Measurements from ENCODE around the gene TTC31.
A peak's percentile ranks its signal among the peaks of the same experiment; 100 is the strongest.

TTC31 gene

GRCh38 chr2:74503506-74504475, 20.9 kb downstream of the TTC31 start:
- no peak for DNase-seq (ENCODE audit: low read depth in 2 of 3, low spot score in 2 of 3)

- DNase-seq (ENCODE audit: low read depth in 2 of 3, low spot score in 2 of 3), result no peak
These were observed 21.7 kb downstream of the TTC31 start for GRCh38 chr2:74504591-74504990.

GRCh38 chr2:74505448-74506246, 22.8 kb downstream of the TTC31 start:
- no peak for DNase-seq (ENCODE audit: low read depth in 2 of 3, low spot score in 2 of 3)

- peak; percentile 92 to 98 (median 94) for DNase-seq (ENCODE audit: low read depth in 2 of 3, low spot score in 2 of 3)
These were observed 24.5 kb downstream of the TTC31 start, which contains the start of gene PCGF1 for GRCh38 chr2:74507145-74507925. TSS of gene PCGF1 (minus strand) at chr2:74507695. CDS start at chr2:74507668, 27 bp downstream.

- DNase-seq (ENCODE audit: low read depth in 2 of 3, low spot score in 2 of 3), result no peak
These were observed 25.1 kb downstream of the TTC31 start for GRCh38 chr2:74507926-74508520.

- DNase-seq (ENCODE audit: low read depth in 2 of 3, low spot score in 2 of 3), result no peak
These were observed 27.4 kb downstream of the TTC31 start for GRCh38 chr2:74510272-74510671.

GRCh38 chr2:74511104-74511989, 28.5 kb downstream of the TTC31 start:
- no peak for DNase-seq (ENCODE audit: low read depth in 2 of 3, low spot score in 2 of 3)

- no peak for DNase-seq (ENCODE audit: low read depth in 2 of 3, low spot score in 2 of 3)
These were observed 30.1 kb downstream of the TTC31 start for GRCh38 chr2:74512744-74513604.

- no peak for DNase-seq (ENCODE audit: low read depth in 2 of 3, low spot score in 2 of 3)
These were observed 30.9 kb downstream of the TTC31 start for GRCh38 chr2:74513605-74514367.

- no peak for DNase-seq (ENCODE audit: low read depth in 2 of 3, low spot score in 2 of 3)
These were observed 31.7 kb downstream of the TTC31 start, which contains the start of gene TLX2 for GRCh38 chr2:74514368-74515270. TSS of gene TLX2 (plus strand) at chr2:74514450. CDS start at chr2:74514807, 357 bp downstream.

GRCh38 chr2:74515271-74515980, 32.5 kb downstream of the TTC31 start:
- no peak for DNase-seq (ENCODE audit: low read depth in 2 of 3, low spot score in 2 of 3)

GRCh38 chr2:74515981-74516633, 33.2 kb downstream of the TTC31 start:
- DNase-seq (ENCODE audit: low read depth in 2 of 3, low spot score in 2 of 3), result no peak

- no peak for DNase-seq (ENCODE audit: low read depth in 2 of 3, low spot score in 2 of 3)
These were observed 33.8 kb downstream of the TTC31 start for GRCh38 chr2:74516650-74517049.

GRCh38 chr2:74522516-74522915, 39.6 kb downstream of the TTC31 start:
- no peak for DNase-seq (ENCODE audit: low read depth in 2 of 3, low spot score in 2 of 3)

GRCh38 chr2:74524005-74524404, 41.1 kb downstream of the TTC31 start:
- no peak for DNase-seq (ENCODE audit: low read depth in 2 of 3, low spot score in 2 of 3)
